GM12878 (cell line): ENCODE data around the gene OR2C1.

ENCODE experiments used
- CBX3 ChIP-seq: fragments of 200-600 bp; sonication (generic); IDR thresholded peaks from 2 replicates; pipeline ENCODE4 v1.6.1; 2016; ENCODE audit warnings: low read depth, borderline replicate concordance
- CEBPB ChIP-seq, 2 experiments: fragments of 150-350 bp in 1 of 2; IDR thresholded peaks; 2 replicates each; pipeline ENCODE4 v1.6.1; 2012 to 2014; ENCODE audit warnings: low read depth in 2 of 2, low read length in 2 of 2, borderline replicate concordance in 1 of 2, inconsistent platforms in 1 of 2
- EZH2 ChIP-seq: IDR thresholded peaks from 2 replicates; pipeline ENCODE4 v1.6.1; 2012; ENCODE audit warnings: low read depth, mild to moderate bottlenecking, control low read depth, inconsistent platforms, low read length, borderline replicate concordance; ENCODE audit not compliant: control insufficient read depth
- IRF3 ChIP-seq: fragments of 450-650 bp; IDR thresholded peaks from 2 replicates; pipeline ENCODE4 v1.6.1; 2014; ENCODE audit warnings: mild to moderate bottlenecking
- PML ChIP-seq: IDR thresholded peaks from 2 replicates; pipeline ENCODE4 v1.6.1; 2012; ENCODE audit warnings: low read length, inconsistent platforms
- POLR2A ChIP-seq: IDR thresholded peaks from 2 replicates; pipeline ENCODE4 v1.6.1; 2011; ENCODE audit warnings: low read depth, mild to moderate bottlenecking, low read length
- POLR2AphosphoS5 ChIP-seq: IDR thresholded peaks from 2 replicates; pipeline ENCODE4 v1.6.1; 2011; ENCODE audit warnings: mild to moderate bottlenecking, low read length, inconsistent platforms
- RAD21 ChIP-seq: IDR thresholded peaks from 2 replicates; pipeline ENCODE4 v1.6.1; 2011; ENCODE audit warnings: mild to moderate bottlenecking, low read depth, low read length, moderate library complexity; ENCODE audit not compliant: insufficient read depth
- RELA ChIP-seq: fragments of 450-650 bp; IDR thresholded peaks from 2 replicates; pipeline ENCODE4 v1.8.0; 2014; ENCODE audit warnings: borderline replicate concordance; ENCODE audit not compliant: partially characterized antibody
- RUNX3 ChIP-seq: IDR thresholded peaks from 2 replicates; pipeline ENCODE4 v1.6.1; 2012; ENCODE audit warnings: low read length, inconsistent platforms
- SPI1 ChIP-seq: IDR thresholded peaks from 2 replicates; pipeline ENCODE4 v1.6.1; 2011; ENCODE audit warnings: low read depth, mild to moderate bottlenecking, low read length, moderate library complexity, borderline replicate concordance; ENCODE audit not compliant: insufficient read depth
- TF ChIP-seq, protein P1 (sequence below), 3 experiments: IDR thresholded peaks in 2 of 3; conservative IDR thresholded peaks in 1 of 3; 2 replicates each; pipeline ENCODE4 v1.5.1; 2011; ENCODE audit warnings: low read depth in 3 of 3, low read length in 3 of 3, mild to moderate bottlenecking in 3 of 3, control low read depth in 2 of 3, moderate library complexity in 2 of 3, inconsistent platforms in 1 of 3, mixed read lengths in 1 of 3; ENCODE audit not compliant: control insufficient read depth in 2 of 3, insufficient read depth in 1 of 3; ENCODE audit errors: extremely low read depth in 1 of 3
- TF ChIP-seq, protein P2 (sequence below): fragments of 450-650 bp; formaldehyde crosslinking; IDR thresholded peaks from 2 replicates; pipeline ENCODE4 v1.4.0; 2020; ENCODE audit warnings: mild to moderate bottlenecking, moderate library complexity

DNA sequence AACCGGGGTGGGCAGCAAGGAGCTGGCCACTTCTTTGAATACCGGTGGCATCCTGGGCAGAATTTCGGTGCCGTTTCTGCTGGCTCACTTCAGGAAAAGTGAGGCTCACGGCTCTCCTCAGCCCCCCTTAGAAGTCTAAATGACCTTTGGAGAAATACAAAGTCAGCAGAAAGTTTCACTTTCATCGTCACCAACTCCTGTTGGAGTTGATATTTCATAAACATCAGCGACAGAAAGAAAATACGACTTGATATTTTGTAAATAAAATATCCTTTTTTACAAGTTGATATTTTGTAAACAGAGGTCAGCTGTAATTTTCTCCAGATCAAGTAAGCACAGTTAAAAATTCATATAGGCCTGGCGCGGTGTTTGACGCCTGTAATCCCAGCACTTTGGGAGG, 49.6 kb upstream of the OR2C1 start:
- TF ChIP-seq POLR2AphosphoS5 = no peak
- no peak for TF ChIP-seq RAD21
- TF ChIP-seq PML = no peak
- TF ChIP-seq, protein P1, sequence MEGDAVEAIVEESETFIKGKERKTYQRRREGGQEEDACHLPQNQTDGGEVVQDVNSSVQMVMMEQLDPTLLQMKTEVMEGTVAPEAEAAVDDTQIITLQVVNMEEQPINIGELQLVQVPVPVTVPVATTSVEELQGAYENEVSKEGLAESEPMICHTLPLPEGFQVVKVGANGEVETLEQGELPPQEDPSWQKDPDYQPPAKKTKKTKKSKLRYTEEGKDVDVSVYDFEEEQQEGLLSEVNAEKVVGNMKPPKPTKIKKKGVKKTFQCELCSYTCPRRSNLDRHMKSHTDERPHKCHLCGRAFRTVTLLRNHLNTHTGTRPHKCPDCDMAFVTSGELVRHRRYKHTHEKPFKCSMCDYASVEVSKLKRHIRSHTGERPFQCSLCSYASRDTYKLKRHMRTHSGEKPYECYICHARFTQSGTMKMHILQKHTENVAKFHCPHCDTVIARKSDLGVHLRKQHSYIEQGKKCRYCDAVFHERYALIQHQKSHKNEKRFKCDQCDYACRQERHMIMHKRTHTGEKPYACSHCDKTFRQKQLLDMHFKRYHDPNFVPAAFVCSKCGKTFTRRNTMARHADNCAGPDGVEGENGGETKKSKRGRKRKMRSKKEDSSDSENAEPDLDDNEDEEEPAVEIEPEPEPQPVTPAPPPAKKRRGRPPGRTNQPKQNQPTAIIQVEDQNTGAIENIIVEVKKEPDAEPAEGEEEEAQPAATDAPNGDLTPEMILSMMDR (IDR thresholded peaks at IDR 0.05 in 2 of 3, conservative IDR thresholded peaks at IDR 0.05 in 1 of 3; ENCODE audit: control insufficient read depth in 2 of 3, extremely low read depth in 1 of 3, insufficient read depth in 1 of 3, low read depth in 3 of 3, low read length in 3 of 3) = no peak
- TF ChIP-seq SPI1 = no peak
- no peak for TF ChIP-seq IRF3
- TF ChIP-seq CBX3 = no peak
- TF ChIP-seq RUNX3 = no peak
- TF ChIP-seq, protein P2, sequence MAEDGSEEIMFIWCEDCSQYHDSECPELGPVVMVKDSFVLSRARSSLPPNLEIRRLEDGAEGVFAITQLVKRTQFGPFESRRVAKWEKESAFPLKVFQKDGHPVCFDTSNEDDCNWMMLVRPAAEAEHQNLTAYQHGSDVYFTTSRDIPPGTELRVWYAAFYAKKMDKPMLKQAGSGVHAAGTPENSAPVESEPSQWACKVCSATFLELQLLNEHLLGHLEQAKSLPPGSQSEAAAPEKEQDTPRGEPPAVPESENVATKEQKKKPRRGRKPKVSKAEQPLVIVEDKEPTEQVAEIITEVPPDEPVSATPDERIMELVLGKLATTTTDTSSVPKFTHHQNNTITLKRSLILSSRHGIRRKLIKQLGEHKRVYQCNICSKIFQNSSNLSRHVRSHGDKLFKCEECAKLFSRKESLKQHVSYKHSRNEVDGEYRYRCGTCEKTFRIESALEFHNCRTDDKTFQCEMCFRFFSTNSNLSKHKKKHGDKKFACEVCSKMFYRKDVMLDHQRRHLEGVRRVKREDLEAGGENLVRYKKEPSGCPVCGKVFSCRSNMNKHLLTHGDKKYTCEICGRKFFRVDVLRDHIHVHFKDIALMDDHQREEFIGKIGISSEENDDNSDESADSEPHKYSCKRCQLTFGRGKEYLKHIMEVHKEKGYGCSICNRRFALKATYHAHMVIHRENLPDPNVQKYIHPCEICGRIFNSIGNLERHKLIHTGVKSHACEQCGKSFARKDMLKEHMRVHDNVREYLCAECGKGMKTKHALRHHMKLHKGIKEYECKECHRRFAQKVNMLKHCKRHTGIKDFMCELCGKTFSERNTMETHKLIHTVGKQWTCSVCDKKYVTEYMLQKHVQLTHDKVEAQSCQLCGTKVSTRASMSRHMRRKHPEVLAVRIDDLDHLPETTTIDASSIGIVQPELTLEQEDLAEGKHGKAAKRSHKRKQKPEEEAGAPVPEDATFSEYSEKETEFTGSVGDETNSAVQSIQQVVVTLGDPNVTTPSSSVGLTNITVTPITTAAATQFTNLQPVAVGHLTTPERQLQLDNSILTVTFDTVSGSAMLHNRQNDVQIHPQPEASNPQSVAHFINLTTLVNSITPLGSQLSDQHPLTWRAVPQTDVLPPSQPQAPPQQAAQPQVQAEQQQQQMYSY (CRISPR knock-in tag) = no peak
- no peak for TF ChIP-seq CEBPB (IDR thresholded peaks at IDR 0.05; ENCODE audit: borderline replicate concordance in 1 of 2, low read depth in 2 of 2, low read length in 2 of 2)
- TF ChIP-seq POLR2A = no peak
- no peak for TF ChIP-seq RELA
- no peak for TF ChIP-seq EZH2
